Thoracic aorta (tissue), 2 donors: ENCODE measurements around the gene MRPS5. TPM values are rescaled to one million over a fixed set of nuclear protein-coding genes. Genes with fewer than 3 reads are reported as not detected.
"Not testable (repeated sequence)": the region's sequence is repeated elsewhere in the genome, so short reads cannot be mapped to it uniquely, and the experiment has no call there.

Experiments
- ATAC-seq: fragments of 150-250 bp; one replicate; pipeline ENCODE4 v1.8.0; 2017; ENCODE audit warnings: low read depth; ENCODE audit not compliant: insufficient number of reproducible peaks, low FRiP score
- DNase-seq: peaks from one replicate; pipeline ENCODE4 v3.0.0-alpha.2; 2020; ENCODE audit warnings: low spot score
- H3K27ac ChIP-seq, 2 donors: fragments of 200-600 bp; sonication (generic); 1 replicate in 1 of 2; 2 replicates in 1 of 2; pipeline ENCODE4 v1.5.1; 2016; ENCODE audit warnings: mild to moderate bottlenecking in 2 of 2, moderate library complexity in 2 of 2
- H3K27me3 ChIP-seq: fragments of 200-600 bp; sonication (generic); replicated peaks from 2 replicates; pipeline ENCODE4 v1.6.0; 2016; ENCODE audit warnings: mild to moderate bottlenecking; ENCODE audit not compliant: insufficient read depth
- H3K36me3 ChIP-seq: fragments of 200-600 bp; sonication (generic); one replicate; pipeline ENCODE4 v1.5.1; 2016
- H3K4me1 ChIP-seq, 2 donors: fragments of 200-600 bp; sonication (generic); 1 replicate in 1 of 2; 2 replicates in 1 of 2; pipeline versions ENCODE4 v1.5.1 to v1.6.0; 2016; ENCODE audit warnings: low read depth in 2 of 2, mild to moderate bottlenecking in 1 of 2; ENCODE audit not compliant: control insufficient read depth in 1 of 2
- H3K4me3 ChIP-seq: fragments of 200-600 bp; sonication (generic); 2 replicates; pipeline ENCODE4 v1.5.1; 2016; ENCODE audit warnings: mild to moderate bottlenecking
- H3K9me3 ChIP-seq: fragments of 200-600 bp; sonication (generic); 2 replicates; pipeline ENCODE4 v1.5.1; 2016
- total RNA-seq, 2 donors: library from RNA; depleted of rRNA; stranded (reverse); fragments of >200 nt; gene quantifications; one replicate each; pipeline versions ENCODE4 v1.1.0 to v1.2.3, GENCODE V29; 2016
- TF ChIP-seq, protein P1 (sequence below): fragments of 200-600 bp; sonication (generic); IDR thresholded peaks from one replicate; pipeline ENCODE4 v1.5.1; 2019; ENCODE audit warnings: antibody characterized with exemption

The MRPS5 gene
- total RNA-seq, 2 donors from 2014 or later = 35.3 to 44.8 TPM

DNA sequence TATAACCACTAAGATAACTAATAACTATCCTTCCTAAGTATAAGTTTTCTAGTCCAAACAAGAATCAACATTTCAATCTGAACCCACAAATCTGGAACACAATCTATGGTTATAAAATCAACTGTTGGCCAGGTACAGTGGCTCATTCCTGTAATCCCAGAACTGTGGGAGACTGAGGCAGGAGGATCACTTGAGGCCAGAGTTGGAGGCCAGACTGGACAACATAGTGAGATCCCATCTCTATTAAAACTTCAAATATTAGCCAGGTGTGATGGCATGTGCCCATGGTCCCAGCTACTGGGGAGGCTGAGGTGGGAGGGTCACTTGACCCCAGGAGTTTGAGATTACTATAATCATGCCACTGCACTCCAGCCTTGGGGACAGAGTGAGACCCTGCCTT is 11.2 kb downstream of the MRPS5 start:
- no peak for ATAC-seq
- Histone ChIP-seq H3K27me3 (no peaks in the 10 kb centered on the region), H3K9me3 (no peaks in the 10 kb centered on the region), H3K27ac (no peak overlapping the region), H3K4me3 (no peak overlapping the region), H3K4me1 (peaks cover 0 to 5% of the 10 kb centered on the region in 2 donors), H3K36me3 (peaks cover 49% of the 10 kb centered on the region)
- TF ChIP-seq, protein P1, sequence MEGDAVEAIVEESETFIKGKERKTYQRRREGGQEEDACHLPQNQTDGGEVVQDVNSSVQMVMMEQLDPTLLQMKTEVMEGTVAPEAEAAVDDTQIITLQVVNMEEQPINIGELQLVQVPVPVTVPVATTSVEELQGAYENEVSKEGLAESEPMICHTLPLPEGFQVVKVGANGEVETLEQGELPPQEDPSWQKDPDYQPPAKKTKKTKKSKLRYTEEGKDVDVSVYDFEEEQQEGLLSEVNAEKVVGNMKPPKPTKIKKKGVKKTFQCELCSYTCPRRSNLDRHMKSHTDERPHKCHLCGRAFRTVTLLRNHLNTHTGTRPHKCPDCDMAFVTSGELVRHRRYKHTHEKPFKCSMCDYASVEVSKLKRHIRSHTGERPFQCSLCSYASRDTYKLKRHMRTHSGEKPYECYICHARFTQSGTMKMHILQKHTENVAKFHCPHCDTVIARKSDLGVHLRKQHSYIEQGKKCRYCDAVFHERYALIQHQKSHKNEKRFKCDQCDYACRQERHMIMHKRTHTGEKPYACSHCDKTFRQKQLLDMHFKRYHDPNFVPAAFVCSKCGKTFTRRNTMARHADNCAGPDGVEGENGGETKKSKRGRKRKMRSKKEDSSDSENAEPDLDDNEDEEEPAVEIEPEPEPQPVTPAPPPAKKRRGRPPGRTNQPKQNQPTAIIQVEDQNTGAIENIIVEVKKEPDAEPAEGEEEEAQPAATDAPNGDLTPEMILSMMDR = no peak
- DNase-seq = no peak

DNA sequence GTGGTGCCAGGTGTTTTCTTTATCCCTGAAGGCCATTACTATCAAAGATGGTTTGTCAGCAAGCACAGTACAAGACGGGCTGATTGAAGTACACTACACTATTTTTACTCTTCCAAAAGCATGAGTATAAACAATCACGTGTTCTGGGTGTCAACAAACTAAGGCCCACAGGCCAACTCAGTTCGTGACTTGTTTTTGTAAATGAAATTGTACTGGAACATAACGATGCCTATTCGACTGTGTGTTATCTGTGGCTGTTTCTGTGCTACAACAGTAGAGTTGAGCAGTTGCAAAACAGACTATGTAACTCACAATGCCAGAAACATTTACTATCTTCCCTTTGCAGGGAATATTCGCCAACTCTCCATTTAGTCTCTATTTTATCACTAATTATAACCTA is 12.3 kb downstream of the MRPS5 start:
- no peak overlapping the region for H3K4me3 ChIP-seq
- ATAC-seq (no peak), DNase-seq (no peak)
- TF ChIP-seq, protein P1 = no peak
- no peaks in the 10 kb centered on the region for H3K9me3 ChIP-seq
- no peak overlapping the region for H3K27ac ChIP-seq
- H3K27me3 ChIP-seq = no peaks in the 10 kb centered on the region
- H3K36me3 ChIP-seq = peaks cover 56% of the 10 kb centered on the region
- no peaks in the 10 kb centered on the region for H3K4me1 ChIP-seq

DNA sequence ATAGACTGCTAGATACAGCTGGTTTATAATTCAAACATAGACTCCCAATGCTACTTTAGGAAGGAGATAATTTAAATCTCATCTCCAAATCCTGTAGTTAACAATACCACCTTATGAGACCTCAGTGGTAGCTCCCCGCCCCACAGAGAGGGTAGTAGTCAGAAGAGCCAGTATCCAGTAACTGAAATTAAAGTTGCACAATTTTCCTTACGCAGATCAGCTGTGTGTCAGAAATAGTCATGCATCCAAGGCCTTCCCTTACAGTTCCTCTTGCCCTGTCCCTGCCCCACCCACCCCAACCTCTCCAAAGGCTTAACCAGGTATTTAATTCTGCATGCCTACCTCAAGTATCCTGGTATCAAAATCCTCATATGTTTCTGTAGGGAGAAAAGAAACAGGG is 15.5 kb downstream of the MRPS5 start:
- TF ChIP-seq, protein P1 = no peak
- DNase-seq (no peak), ATAC-seq (no peak)
- Histone ChIP-seq H3K36me3 (peaks cover 70% of the 10 kb centered on the region), H3K9me3 (no peaks in the 10 kb centered on the region), H3K27ac (no peak overlapping the region), H3K27me3 (no peaks in the 10 kb centered on the region), H3K4me3 (no peak overlapping the region), H3K4me1 (no peaks in the 10 kb centered on the region)

DNA sequence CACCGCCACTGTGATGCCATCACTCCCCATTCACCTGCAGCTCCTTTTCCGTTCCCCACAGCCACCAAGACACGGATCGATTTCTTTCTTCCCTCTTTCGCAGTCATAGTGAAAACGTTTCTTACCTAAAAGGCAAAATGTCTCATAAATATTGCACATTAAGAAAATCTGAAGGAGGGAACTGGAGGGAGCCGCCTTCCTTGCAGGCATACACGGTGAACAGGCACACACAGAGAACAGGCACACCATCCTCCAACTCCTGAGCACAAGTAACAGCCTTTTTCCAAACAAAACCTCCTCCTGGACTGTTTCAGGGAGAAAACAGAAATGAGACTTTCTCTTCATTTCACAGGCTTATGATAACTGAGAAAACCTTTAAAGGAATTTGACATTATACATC is 17.0 kb downstream of the MRPS5 start:
- no peak overlapping the region for H3K4me3 ChIP-seq
- H3K36me3 ChIP-seq = peaks cover 81% of the 10 kb centered on the region
- H3K27me3 ChIP-seq = no peaks in the 10 kb centered on the region
- no peaks in the 10 kb centered on the region for H3K9me3 ChIP-seq
- H3K4me1 ChIP-seq = no peaks in the 10 kb centered on the region
- ATAC-seq (no peak), DNase-seq (no peak)
- TF ChIP-seq, protein P1 = no peak
- no peak overlapping the region for H3K27ac ChIP-seq

GRCh38 chr2:95099910-95100309 is 21.7 kb downstream of the MRPS5 start:
- Histone ChIP-seq H3K4me3 (no peak overlapping the region), H3K27ac (no peak overlapping the region), H3K4me1 (no peaks in the 10 kb centered on the region), H3K36me3 (peaks cover 55% of the 10 kb centered on the region), H3K27me3 (no peaks in the 10 kb centered on the region), H3K9me3 (no peaks in the 10 kb centered on the region)
- TF ChIP-seq, protein P1 = no peak
- DNase-seq (no peak), ATAC-seq (no peak)

DNA sequence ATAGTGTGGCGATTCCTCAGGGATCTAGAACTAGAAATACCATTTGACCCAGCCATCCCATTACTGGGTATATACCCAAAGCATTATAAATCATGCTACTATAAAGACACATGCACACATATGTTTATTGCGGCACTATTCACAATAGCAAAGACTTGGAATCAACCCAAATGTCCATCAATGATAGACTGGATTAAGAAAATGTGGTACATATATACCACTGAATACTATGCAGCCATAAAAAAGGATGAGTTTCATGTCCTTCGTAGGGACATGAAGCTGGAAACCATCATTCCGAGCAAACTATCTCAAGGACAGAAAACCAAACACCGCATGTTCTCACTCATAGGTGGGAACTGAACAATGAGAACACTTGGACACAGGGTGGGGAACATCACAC is 23.3 kb downstream of the MRPS5 start:
- not testable (repeated sequence) for H3K9me3 ChIP-seq, H3K4me1 ChIP-seq, DNase-seq, H3K4me3 ChIP-seq, H3K27me3 ChIP-seq, H3K27ac ChIP-seq, ATAC-seq
- peaks cover 49% of the 10 kb centered on the region for H3K36me3 ChIP-seq
